ENCODE measurements around the gene TFCP2L1.

Gene TFCP2L1

GRCh38 chr2:121237336-121237979, 47.5 kb downstream of the TFCP2L1 start:
- H3K4me3 ChIP-seq (ENCODE audit: low read length): no peak overlapping the region
- no peak for TF ChIP-seq CTCF (conservative IDR thresholded peaks at IDR 0.05; ENCODE audit: low read depth, low read length)
- no peak for DNase-seq (ENCODE audit: low read depth)

DNA sequence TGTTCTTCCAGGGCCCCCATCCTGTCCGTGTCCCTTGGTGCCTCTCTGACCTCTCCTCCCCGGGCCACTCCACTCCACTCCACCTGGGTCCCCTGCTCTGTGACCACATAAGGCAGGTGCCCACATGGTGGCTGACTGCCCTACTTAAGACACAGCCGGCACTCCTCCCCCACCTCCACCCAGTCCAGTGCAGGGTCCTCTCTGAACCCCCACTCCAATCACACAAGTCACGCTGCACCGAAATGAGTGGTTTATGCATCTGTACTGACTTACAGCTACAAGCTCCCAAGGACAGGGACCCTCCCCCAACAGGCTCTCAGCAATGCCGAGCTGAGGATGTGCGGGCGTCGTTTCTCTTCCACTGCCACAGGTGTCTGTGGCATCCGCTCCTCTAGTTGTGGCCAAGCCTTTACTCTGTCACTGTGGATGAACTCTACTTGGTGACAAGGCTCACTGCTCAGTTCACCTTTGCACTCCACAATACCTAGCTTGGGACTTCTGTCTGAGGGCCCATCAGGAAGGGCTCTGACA, 48.3 kb downstream of the TFCP2L1 start:
- no peak overlapping the region for H3K4me3 ChIP-seq (ENCODE audit: low read length)
- no peak for DNase-seq (ENCODE audit: low read depth)
- TF ChIP-seq CTCF (conservative IDR thresholded peaks at IDR 0.05; ENCODE audit: low read depth, low read length): no peak

GRCh38 chr2:121236101-121236640, 48.8 kb downstream of the TFCP2L1 start:
- H3K4me3 ChIP-seq (ENCODE audit: low read length): no peak overlapping the region
- TF ChIP-seq CTCF (conservative IDR thresholded peaks at IDR 0.05; ENCODE audit: low read depth, low read length): no peak
- DNase-seq (ENCODE audit: low read depth): no peak

- no peak for TF ChIP-seq CTCF (conservative IDR thresholded peaks at IDR 0.05; ENCODE audit: low read depth, low read length)
- no peak overlapping the region for H3K4me3 ChIP-seq (ENCODE audit: low read length)
Observed at GRCh38 chr2:121235542-121235941, 49.5 kb downstream of the TFCP2L1 start.

GRCh38 chr2:121234791-121235190, 50.2 kb downstream of the TFCP2L1 start:
- TF ChIP-seq CTCF (conservative IDR thresholded peaks at IDR 0.05; ENCODE audit: low read depth, low read length): no peak
- no peak overlapping the region for H3K4me3 ChIP-seq (ENCODE audit: low read length)
- no peak for DNase-seq (ENCODE audit: low read depth)

More at GRCh38 chr2:121235542-121235941, 49.5 kb downstream of the TFCP2L1 start:
- DNase-seq (ENCODE audit: low read depth): no peak

DNA sequence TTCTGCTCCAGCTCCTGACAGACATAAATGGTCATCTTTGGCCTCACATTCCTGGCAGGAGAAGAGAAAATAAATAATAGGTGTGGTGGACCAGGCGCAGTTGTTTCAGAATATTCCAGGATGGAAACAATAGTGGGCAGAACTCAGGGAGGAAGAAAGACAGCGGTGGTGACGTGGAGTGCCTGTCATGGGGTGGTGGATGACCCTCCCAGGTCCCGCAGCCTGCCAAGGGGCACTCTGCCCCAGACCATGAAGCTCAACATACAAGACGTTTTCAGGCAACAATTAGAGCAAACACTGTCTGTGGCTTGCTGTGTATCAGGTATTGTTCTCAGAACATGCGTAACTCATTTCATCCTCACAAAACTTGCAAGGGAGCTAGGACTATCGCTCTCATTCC, 50.9 kb downstream of the TFCP2L1 start:
- no peak for DNase-seq (ENCODE audit: low read depth)
- TF ChIP-seq CTCF (conservative IDR thresholded peaks at IDR 0.05; ENCODE audit: low read depth, low read length): no peak
- no peak overlapping the region for H3K4me3 ChIP-seq (ENCODE audit: low read length)

All from retinal pigment epithelial cell (primary cell).